Subcutaneous adipose tissue (tissue), 4 donors: ENCODE results near the gene PASK. TPM values are rescaled to one million over a fixed set of nuclear protein-coding genes. Genes with fewer than 3 reads are reported as not detected.

ENCODE experiments used
- total RNA-seq, 4 donors: library from RNA; depleted of rRNA; stranded (reverse); fragments of >200 nt; gene quantifications; one replicate each; pipeline ENCODE4 v1.1.0, GENCODE V29; 2016
- TF ChIP-seq, protein P1 (sequence below): fragments of 450-650 bp; IDR thresholded peaks from one replicate; pipeline ENCODE4 v1.5.1; 2016; ENCODE audit warnings: low read depth, mild to moderate bottlenecking, control low read depth, antibody characterized with exemption, moderate library complexity

The PASK gene
- total RNA-seq, 4 donors from 2014 or later: 2.0 to 4.4 (median 4.0) TPM

- TF ChIP-seq, protein P1, sequence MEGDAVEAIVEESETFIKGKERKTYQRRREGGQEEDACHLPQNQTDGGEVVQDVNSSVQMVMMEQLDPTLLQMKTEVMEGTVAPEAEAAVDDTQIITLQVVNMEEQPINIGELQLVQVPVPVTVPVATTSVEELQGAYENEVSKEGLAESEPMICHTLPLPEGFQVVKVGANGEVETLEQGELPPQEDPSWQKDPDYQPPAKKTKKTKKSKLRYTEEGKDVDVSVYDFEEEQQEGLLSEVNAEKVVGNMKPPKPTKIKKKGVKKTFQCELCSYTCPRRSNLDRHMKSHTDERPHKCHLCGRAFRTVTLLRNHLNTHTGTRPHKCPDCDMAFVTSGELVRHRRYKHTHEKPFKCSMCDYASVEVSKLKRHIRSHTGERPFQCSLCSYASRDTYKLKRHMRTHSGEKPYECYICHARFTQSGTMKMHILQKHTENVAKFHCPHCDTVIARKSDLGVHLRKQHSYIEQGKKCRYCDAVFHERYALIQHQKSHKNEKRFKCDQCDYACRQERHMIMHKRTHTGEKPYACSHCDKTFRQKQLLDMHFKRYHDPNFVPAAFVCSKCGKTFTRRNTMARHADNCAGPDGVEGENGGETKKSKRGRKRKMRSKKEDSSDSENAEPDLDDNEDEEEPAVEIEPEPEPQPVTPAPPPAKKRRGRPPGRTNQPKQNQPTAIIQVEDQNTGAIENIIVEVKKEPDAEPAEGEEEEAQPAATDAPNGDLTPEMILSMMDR: no peak
These were observed 33.9 kb downstream of the PASK start for GRCh38 chr2:241115361-241115760.

- TF ChIP-seq, protein P1: no peak
These were observed 34.4 kb downstream of the PASK start for GRCh38 chr2:241114836-241115235.

- TF ChIP-seq, protein P1: no peak
These were observed 36.7 kb downstream of the PASK start for GRCh38 chr2:241112592-241112991.

GRCh38 chr2:241112046-241112445, 37.2 kb downstream of the PASK start:
- TF ChIP-seq, protein P1: no peak

DNA sequence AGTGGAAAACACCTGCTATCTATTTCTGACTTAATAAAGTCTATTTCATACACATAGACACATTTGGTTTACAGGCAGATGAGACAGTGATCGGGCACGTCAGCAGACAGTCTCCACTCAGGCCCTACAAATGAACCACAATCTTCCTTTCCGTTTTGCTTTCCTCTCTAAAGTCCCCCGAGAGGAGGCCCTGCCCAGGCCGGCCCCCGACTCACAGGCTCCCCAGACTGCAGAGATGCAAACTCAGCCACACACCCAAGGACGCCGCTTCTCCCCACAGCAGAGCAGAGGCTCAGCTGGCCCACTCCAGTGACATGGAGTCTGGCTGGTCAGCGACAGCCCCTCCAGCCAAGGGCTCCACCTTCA, 37.8 kb downstream of the PASK start:
- TF ChIP-seq, protein P1: no peak

DNA sequence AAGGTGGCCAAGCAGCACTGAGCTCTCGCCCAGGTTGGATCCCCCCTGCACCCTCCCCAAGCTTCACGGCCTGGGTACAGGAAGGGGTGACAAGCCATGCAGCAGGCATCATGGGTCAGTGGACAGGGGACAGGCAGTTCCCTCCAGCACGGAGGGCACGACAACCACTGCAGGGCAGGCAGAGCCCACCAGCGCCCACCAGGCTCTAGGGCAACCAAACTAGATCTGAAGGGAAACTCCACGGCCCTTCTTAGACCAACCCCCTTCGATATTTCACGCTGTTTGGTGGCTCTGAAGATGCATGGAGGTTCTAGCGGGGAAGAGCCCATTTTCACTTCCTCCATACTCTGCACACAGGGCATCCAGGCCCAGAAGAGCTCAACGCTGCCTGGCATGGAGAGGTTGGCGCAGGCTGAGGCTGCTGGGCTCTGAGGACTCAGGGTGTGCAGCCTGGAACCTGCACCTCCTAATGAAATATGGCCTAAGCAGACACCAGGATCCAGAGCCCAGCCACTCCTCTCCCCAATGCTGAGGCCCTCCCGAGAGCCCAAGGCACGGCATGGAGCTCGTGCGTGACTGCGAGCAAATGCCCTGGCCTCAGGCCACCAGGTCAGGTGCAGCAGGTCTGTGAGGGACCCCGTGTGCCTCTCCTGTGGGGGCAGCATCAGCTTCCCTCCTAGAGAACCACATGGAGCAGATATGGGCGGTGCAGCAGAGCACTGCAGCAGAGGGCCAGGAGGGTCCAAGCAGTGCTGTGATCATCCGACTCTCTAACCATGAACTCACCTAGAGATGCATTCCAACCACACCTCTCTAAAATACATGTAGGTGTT, 38.4 kb downstream of the PASK start:
- TF ChIP-seq, protein P1: no peak

GRCh38 chr2:241110089-241110606, 39.1 kb downstream of the PASK start:
- TF ChIP-seq, protein P1: no peak
